Erythroblast (primary cell): ENCODE data around the gene RIIAD1.

Experiments used
- GATA1 ChIP-seq: IDR thresholded peaks from 2 replicates; pipeline ENCODE4 v1.6.1; 2011; ENCODE audit warnings: low read depth, mild to moderate bottlenecking, control low read depth, low read length, moderate library complexity
- POLR2A ChIP-seq: IDR thresholded peaks from 2 replicates; pipeline ENCODE4 v1.6.1; 2011; ENCODE audit warnings: mild to moderate bottlenecking, low read length

DNA sequence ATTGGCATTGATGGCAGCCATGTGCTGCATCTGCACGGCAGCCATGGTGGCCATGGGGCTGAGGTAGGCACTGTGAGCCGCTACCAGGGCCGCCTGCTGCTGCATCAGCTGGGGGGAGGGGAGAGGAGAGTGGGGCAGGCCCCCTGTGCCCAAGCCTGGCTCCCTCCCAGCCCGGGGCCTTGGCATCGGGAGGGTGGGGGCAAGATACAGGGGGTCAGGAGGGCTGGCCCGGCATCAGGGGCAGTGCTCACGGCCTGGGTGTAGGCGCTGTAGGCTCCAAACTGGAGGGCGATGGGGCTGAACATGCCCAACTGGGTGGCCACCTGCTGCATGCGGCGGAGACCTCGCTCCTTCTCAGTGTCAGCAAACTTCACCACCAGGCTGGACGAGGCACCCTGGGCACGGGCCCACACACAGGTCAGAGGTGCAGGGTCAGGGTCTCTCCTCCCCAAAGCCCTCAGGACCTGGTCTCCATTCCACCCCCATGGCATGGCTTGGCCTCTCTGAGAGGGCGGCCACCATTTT, 13.7 kb upstream of the RIIAD1 start:
- no peak for TF ChIP-seq POLR2A
- TF ChIP-seq GATA1, result no peak
